ENCODE measurements around the gene UBE2L6.

UBE2L6 gene

DNA sequence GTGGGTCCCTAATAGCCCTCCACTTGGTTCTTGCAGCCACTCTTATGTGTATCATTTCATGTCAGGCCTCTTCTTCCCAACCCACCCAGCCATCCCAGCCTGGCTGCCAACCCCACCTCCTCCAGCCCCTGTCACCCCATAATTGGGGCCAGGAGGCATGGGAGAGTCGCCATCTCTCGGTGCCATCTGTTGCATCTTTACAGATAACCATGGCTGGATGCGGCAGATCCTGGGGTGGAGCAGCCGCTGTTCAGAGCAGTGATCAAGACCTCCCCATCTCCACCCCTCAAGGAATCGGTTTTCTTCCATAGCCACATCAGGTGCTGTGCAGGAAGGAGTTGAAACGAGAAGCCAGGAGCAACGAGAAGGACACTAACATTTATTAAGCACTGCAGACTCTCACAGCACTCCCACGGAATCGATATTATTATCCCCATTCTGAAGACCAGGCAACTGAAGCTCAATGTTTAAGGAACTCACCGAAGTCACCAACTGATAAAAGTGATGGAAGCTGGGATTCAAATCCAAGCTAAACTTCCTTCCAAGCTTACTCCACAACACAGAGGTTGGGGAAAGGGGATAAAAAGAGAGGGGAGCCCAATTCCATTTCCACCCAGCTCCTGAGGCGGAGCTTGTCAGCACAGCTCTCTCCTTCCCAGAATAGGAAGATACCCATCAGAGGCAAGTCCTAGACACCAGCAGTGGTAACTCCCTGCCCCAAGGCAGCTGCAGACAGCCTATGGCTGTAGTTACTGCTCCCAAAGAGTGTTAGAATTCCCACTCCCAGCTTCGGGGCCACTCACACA lies 54.6 kb downstream of the UBE2L6 start:
- Histone ChIP-seq H3K4me3 (peak overlapping the region; percentile 83), H3K9me3 (no peaks in the 10 kb centered on the region), H3K36me3 (replicated peaks) (peaks cover 7% of the 10 kb centered on the region), H3K27me3 (ENCODE audit: low read depth) (no peaks in the 10 kb centered on the region), H3K4me1 (peaks cover 10% of the 10 kb centered on the region)
- in situ Hi-C loops (cut with MboI; ENCODE audit: low sequenced_read_pairs): no loop called here
- no peak for DNase-seq (ENCODE audit: low spot score in 2 of 2)

DNA sequence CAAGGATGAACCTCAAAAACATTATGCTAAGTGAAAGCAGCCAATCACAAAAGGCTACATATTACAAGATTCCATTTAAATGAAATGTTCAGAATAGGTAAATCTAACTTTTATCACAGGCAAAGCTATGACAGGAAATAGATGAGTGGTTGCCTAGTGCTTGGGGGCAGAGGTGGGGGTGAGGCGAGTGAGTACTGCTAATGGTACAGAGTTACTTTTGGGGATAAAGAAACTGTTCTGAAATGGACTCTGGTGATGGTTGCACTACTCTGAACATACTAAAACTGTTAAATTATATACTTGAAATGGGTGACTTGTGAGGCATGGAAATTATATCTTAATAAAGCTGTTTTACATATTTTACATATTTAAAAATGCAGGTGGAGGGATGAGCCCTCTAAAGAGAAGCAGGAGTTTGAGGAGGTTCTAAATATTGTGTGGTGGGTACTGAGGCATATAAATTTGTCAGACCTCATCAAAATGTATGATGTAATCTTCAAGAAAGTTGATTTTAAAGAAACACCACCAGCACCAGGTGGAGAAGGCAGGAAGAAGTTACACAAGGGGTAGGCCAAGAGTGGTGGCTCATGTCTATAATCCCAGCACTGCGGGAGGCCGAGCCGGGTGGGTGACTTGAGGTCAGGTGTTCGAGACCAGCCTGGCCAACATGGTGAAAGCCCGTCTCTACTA lies 55.6 kb downstream of the UBE2L6 start:
- Histone ChIP-seq H3K9me3 (no peaks in the 10 kb centered on the region), H3K36me3 (replicated peaks) (peaks cover 14% of the 10 kb centered on the region), H3K4me3 (no peak overlapping the region), H3K4me1 (peaks cover 10% of the 10 kb centered on the region), H3K27me3 (ENCODE audit: low read depth) (no peaks in the 10 kb centered on the region)
- no peak for DNase-seq (ENCODE audit: low spot score in 2 of 2)
- in situ Hi-C loops (cut with MboI; ENCODE audit: low sequenced_read_pairs): no loop called here

DNA sequence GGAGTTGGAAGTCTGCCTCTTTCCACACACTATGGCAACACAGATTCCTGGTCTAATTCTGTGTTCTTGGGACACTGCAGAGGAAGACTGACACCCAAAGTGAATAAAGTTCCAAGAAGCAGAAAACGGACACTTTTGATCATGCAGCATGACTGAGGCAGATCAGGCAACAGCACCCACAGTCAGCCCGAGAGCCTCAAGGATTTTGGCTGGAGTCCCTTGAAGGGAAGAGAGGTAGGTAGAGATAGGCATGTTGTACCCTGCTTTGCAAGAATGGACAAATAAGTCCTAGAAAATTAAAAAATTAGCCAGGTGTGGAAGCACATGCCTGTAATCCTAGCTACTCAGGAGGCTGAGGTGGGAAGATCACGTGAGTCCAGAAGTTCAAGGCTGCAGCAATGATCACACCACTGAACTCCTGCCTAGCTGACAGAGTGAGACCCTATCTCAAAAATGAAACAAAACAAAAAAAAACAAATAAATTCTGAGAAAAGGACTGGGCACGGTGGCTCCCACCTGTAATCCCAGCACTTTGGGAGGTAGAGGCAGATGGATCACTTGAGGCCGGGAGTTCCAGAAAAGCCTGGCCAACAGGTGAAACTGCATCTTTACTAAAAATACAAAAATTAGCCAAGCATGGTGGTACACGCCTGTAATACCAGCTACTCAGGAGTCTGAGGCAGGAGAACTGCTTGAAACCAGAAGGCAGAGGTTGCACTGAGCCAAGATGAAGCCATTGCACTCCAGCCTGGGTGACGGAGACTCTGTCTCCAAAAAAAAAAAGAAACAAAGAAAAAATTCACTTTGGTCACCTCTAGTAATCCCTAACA lies 58.9 kb downstream of the UBE2L6 start:
- Histone ChIP-seq H3K27me3 (ENCODE audit: low read depth) (no peaks in the 10 kb centered on the region), H3K9me3 (no peaks in the 10 kb centered on the region), H3K4me1 (peaks cover 5% of the 10 kb centered on the region), H3K4me3 (no peak overlapping the region), H3K36me3 (replicated peaks) (peaks cover 34% of the 10 kb centered on the region)
- DNase-seq (ENCODE audit: low spot score in 2 of 2): no peak
- in situ Hi-C loops (cut with MboI; ENCODE audit: low sequenced_read_pairs): no loop called here

GRCh38 chr11:57506522-57506921 lies 61.0 kb downstream of the UBE2L6 start:
- Histone ChIP-seq H3K36me3 (replicated peaks) (peaks cover 27% of the 10 kb centered on the region), H3K27me3 (ENCODE audit: low read depth) (no peaks in the 10 kb centered on the region), H3K4me1 (peaks cover 4% of the 10 kb centered on the region), H3K4me3 (no peak overlapping the region), H3K9me3 (no peaks in the 10 kb centered on the region)
- no peak for DNase-seq (ENCODE audit: low spot score in 2 of 2)
- in situ Hi-C loops (cut with MboI; ENCODE audit: low sequenced_read_pairs): no loop called here

- in situ Hi-C loops (cut with MboI; ENCODE audit: low sequenced_read_pairs): no loop called here
- no peak for DNase-seq (ENCODE audit: low spot score in 2 of 2)
- Histone ChIP-seq H3K9me3 (no peaks in the 10 kb centered on the region), H3K4me1 (peaks cover 5% of the 10 kb centered on the region), H3K4me3 (no peak overlapping the region), H3K27me3 (ENCODE audit: low read depth) (no peaks in the 10 kb centered on the region), H3K36me3 (replicated peaks) (peaks cover 33% of the 10 kb centered on the region)
These were observed 63.0 kb downstream of the UBE2L6 start for GRCh38 chr11:57504511-57504910.

DNA sequence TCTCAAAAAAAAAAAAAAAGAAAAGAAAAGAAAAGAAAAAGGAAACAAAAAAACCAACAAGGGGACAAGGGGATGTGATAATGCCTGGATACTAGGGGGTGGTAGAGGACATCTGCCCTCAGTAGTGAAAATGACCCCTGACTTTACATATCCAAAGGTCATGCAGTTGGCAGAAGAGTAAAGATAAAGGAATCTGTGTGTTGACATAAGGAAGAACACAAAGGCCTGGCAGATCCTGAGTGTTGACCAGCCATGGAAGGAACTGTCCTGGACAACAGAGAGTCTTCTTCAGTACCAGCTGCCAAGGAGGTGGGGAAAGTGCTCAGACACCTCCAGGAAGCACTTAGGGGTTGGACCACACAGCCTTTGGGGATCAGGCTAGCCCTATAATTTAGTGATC lies 64.6 kb downstream of the UBE2L6 start:
- H3K4me3 ChIP-seq: no peak overlapping the region
- no peaks in the 10 kb centered on the region for H3K27me3 ChIP-seq (ENCODE audit: low read depth)
- DNase-seq (ENCODE audit: low spot score in 2 of 2): no peak
- no peaks in the 10 kb centered on the region for H3K9me3 ChIP-seq
- H3K36me3 ChIP-seq (replicated peaks): peaks cover 42% of the 10 kb centered on the region
- in situ Hi-C loops (cut with MboI; ENCODE audit: low sequenced_read_pairs): no loop called here
- peaks cover 8% of the 10 kb centered on the region for H3K4me1 ChIP-seq

- Histone ChIP-seq H3K4me3 (no peak overlapping the region), H3K4me1 (peaks cover 8% of the 10 kb centered on the region), H3K36me3 (replicated peaks) (peaks cover 43% of the 10 kb centered on the region), H3K27me3 (ENCODE audit: low read depth) (no peaks in the 10 kb centered on the region), H3K9me3 (no peaks in the 10 kb centered on the region)
- in situ Hi-C loops (cut with MboI; ENCODE audit: low sequenced_read_pairs): no loop called here
- no peak for DNase-seq (ENCODE audit: low spot score in 2 of 2)
These were observed 65.1 kb downstream of the UBE2L6 start for GRCh38 chr11:57502376-57502775.

- H3K4me1 ChIP-seq: peaks cover 8% of the 10 kb centered on the region
- DNase-seq (ENCODE audit: low spot score in 2 of 2): no peak
- in situ Hi-C loops (cut with MboI; ENCODE audit: low sequenced_read_pairs): no loop called here
- H3K27me3 ChIP-seq (ENCODE audit: low read depth): no peaks in the 10 kb centered on the region
- peaks cover 42% of the 10 kb centered on the region for H3K36me3 ChIP-seq (replicated peaks)
- H3K4me3 ChIP-seq: no peak overlapping the region
- H3K9me3 ChIP-seq: no peaks in the 10 kb centered on the region
These were observed 65.5 kb downstream of the UBE2L6 start for GRCh38 chr11:57501953-57502352.

Measured in HAP-1 (cell line).